GM19438 (cell line): ENCODE results near the gene BSN.
"Not testable (repeated sequence)": the region's sequence is repeated elsewhere in the genome, so short reads cannot be mapped to it uniquely, and the experiment has no call there.

Source experiments
- ATAC-seq: cut with Tn5 transposase; IDR thresholded peaks from one replicate; pipeline ENCODE4 v1.9.1; 2021; ENCODE audit warnings: low read depth; ENCODE audit not compliant: unreplicated experiment

Gene BSN

DNA sequence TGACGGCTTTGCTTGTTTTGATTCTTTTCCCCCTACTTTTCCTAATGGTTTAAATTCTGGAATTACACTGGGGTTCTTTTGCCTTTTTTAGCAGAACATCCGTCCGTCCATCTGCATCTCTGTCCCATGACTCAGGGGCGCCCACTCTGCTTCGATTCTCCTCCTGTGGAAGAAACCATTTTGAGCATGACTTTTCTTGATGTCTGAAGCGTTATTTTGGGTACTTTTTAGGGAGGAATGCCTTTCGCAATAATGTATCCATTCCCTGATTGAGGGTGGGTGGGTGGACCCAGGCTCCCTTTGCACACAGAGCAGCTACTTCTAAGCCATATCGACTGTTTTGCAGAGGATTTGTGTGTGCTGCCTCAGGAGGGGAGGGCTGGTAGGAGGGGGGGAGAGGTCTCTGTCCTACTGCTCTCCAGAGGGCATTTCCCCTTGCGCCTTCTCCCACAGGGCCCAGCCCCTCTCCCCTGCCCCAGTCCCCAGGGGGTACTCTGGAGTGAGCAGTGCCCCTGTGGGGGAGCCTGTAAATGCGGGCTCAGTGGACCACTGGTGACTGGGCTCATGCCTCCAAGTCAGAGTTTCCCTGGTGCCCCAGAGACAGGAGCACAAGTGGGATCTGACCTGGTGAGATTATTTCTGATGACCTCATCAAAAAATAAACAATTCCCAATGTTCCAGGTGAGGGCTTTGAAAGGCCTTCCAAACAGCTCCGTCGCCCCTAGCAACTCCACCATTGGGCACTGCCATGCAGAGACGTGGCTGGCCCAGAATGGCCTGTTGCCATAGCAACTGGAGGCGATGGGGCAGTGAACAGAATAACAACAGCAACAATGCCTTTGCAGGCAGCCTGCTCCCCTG lies 19.5 kb upstream of the BSN start:
- ATAC-seq: no peak

- ATAC-seq: no peak
Measured at GRCh38 chr3:49535971-49536874, 18.1 kb upstream of the BSN start.

DNA sequence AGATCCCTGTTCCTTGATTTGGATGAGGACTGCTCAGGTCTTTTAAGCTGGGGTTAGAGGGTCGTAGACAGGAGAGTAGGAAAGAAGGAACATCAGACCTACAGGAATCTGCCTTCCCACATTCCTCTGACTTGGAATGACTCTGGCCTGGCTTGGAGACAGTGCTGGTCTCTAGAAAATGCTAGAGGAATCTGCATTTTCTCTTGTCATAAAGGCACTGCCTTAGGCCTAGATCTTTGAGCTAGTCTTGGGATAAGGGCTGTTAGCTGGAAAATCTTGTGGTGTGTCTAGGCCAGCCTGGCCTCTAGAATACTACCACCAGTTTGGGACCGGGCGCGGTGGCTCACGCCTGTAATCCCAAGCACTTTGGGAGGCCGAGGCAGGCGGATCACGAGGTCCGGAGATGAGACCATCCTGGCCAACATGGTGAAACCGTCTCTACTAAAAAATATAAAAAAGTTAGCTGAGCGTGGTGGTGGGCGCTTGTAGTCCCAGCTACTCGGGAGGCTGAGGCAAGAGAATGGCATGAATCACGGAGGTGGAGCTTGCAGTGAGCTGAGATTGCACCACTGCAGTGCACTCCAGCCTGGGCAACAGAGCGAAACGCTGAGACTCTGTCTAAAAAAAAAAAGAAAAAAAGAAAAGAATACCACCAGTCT lies 17.3 kb upstream of the BSN start:
- ATAC-seq: no peak

- ATAC-seq: peak; percentile 87
Measured at GRCh38 chr3:49539659-49540560, 14.4 kb upstream of the BSN start.

GRCh38 chr3:49552087-49552486 lies 2.2 kb upstream of the BSN start:
- no peak for ATAC-seq

- no peak for ATAC-seq
Measured at GRCh38 chr3:49553324-49553691, 969 bp upstream of the BSN start.

DNA sequence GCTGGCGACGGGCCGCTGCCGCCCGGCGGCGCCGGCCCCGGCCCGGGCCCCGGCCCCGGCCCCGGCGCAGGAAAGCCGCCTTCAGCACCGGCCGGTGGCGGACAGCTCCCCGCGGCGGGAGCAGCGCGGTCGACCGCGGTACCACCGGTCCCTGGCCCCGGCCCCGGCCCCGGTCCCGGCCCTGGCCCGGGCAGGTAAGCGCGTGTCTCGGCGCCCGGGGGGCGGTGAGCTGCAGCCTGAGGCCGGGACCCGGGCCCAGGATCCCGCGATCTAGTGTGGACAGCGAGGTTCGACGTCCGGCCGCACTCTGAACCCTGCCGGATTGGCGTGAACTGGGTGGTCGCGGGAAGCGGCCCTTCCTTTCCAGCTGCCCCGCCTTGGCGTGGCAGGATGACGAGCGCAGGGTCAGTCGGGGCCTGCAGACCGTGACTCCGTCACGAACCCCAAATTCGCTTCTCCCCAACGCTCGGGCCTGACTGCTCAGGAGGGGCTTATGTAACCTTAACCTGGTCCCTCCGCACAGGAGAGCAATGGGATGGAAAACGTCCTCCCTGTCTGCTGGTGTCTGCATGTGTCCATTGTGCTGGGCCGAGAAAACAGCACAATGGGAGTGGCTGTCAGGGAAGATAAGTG lies 472 bp downstream of the BSN start:
- peak; percentile 61 for ATAC-seq

- ATAC-seq: no peak
Measured at GRCh38 chr3:49556500-49557275, 2.4 kb downstream of the BSN start.

DNA sequence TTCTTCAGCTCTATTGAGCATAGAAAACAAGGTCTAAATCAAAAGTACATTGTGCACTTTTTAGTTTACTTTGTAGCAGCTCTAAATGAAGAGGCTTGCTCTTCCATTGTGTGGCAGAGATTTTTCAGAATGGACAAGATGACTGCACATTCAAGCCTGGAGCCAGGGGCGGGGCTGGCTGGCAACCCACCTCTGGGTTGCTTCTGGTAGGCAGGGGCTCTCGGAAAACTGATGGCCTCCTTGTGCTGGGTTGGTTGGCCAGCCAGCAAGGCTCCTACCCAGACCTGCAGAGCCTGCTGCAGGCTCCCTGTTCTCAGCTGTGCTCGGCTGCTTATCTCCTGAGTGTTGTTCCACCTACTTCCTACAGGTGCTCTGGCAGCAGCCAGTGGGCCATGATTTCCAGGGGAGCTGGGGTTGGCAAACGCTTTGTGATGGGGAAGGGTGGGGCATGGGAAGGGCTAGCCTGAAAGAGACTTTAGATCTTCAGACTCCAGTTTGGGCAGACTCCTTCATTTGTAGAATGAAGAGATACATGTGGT lies 8.8 kb downstream of the BSN start:
- ATAC-seq: no peak

DNA sequence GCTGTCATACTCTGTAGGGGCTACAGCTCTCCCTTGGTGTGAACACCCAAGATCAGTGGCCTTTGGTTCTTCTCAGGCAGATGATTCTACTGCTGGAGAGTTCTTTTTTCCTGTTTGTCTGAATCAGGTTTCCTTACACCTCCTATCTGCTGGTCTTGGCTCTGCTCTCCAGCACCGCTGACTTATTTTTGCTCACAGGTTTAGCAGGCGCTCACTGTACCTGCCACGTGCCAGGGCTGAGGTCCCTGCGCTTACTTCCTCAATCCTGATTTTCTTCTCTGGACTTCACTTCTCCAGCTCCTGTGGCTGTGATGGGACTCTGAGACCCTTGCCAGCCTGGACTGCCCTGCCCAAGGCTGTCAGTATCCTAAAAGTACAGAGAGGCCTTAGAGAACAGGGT lies 9.5 kb downstream of the BSN start:
- ATAC-seq: no peak

- no peak for ATAC-seq
Measured at GRCh38 chr3:49566312-49566711, 12.0 kb downstream of the BSN start.

- ATAC-seq: no peak
Measured at GRCh38 chr3:49567406-49567805, 13.1 kb downstream of the BSN start.

GRCh38 chr3:49568965-49569364 lies 14.7 kb downstream of the BSN start:
- no peak for ATAC-seq

- no peak for ATAC-seq
Measured at GRCh38 chr3:49570028-49570654, 15.9 kb downstream of the BSN start.

DNA sequence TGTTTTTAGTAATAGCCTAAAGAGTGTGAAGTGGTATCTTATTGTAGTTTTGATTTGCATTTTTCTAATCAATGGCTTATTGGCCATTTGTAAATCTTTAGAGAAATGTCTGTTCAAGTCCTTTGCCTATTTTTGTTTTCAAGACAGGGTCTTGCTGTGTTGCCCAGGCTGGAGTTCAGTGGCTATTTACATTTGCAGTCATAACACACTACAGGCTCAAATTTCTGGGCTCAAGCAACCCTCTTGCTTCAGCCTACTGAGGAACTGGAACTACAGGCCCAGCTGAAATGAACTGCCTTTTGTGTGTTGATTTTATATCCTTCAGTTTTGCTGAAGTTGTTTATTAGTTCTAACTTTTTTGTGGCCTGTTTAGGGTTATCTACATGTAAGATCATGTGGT lies 27.9 kb downstream of the BSN start:
- ATAC-seq: no peak

DNA sequence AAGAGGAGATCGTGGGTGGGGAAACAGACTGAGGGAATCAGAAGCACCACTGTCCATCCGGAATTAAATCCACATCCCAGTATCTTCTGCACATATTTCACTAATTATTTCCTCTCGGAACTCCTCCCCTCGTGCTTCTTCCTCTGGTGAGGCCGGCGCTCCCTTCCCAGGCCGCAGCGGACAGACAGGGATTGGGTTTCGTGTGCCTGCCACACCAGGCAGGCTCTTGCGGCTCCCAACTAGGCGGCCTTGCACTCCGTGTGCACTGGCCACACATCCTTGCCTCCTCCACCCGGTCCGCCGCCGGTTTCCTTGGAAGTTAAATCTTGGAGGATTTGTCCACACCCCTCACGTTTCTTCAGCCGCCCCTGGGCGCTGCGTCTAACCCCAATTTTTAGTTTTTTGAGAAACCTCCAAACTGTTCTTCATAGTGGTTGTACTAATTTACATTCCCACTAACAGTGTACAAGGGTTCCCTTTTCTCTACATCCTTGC lies 31.0 kb downstream of the BSN start:
- not testable (repeated sequence) for ATAC-seq

- no peak for ATAC-seq
Measured at GRCh38 chr3:49591615-49592014, 37.3 kb downstream of the BSN start.

GRCh38 chr3:49593041-49593440 lies 38.8 kb downstream of the BSN start:
- ATAC-seq: no peak
